Measurements from ENCODE around the gene C19orf67.

- TF ChIP-seq JUN (CRISPR knock-in tag; IDR thresholded peaks at IDR 0.05) (no peak), CREM (IDR thresholded peaks at IDR 0.05) (no peak), CREM (CRISPR knock-in tag; IDR thresholded peaks at IDR 0.05) (no peak), HDAC2 (CRISPR knock-in tag; IDR thresholded peaks at IDR 0.05) (no peak), CTCF (CRISPR knock-in tag; IDR thresholded peaks at IDR 0.05) (no peak), ATF7-NPFF (CRISPR knock-in tag; IDR thresholded peaks at IDR 0.05; ENCODE audit: low read depth) (no peak), MATR3 (CRISPR knock-in tag; IDR thresholded peaks at IDR 0.05) (no peak), MTF2 (CRISPR knock-in tag; IDR thresholded peaks at IDR 0.05; ENCODE audit: borderline replicate concordance) (no peak), ZBTB7B (CRISPR knock-in tag; IDR thresholded peaks at IDR 0.05) (no peak), MEIS2 (CRISPR knock-in tag; IDR thresholded peaks at IDR 0.05) (no peak), GABPA (IDR thresholded peaks at IDR 0.05; ENCODE audit: low read depth, low read length) (no peak), GABPA (CRISPR knock-in tag; IDR thresholded peaks at IDR 0.05; ENCODE audit: low read depth) (no peak), YY1 (IDR thresholded peaks at IDR 0.05; ENCODE audit: insufficient read depth, insufficient replicate concordance, low read depth, low read length) (no peak)
Observed at GRCh38 chr19:14101003-14101545, 15.5 kb upstream of the C19orf67 start.
